Trophoblast cell (in vitro differentiated cells and primary cell): ENCODE results near the gene HDDC3.

Experiments used
- DNase-seq, 2 donors: peaks; one replicate each; pipeline ENCODE4 v3.0.0-alpha.2; 2016
- H2AFZ ChIP-seq: 2 replicates; pipeline ENCODE4 v1.6.1; 2013; ENCODE audit warnings: low read length, moderate library complexity, mild to moderate bottlenecking; ENCODE audit not compliant: insufficient read depth, poor library complexity
- H2AK5ac ChIP-seq: 2 replicates; pipeline ENCODE4 v1.6.1; 2013; ENCODE audit warnings: mild to moderate bottlenecking, low read length
- H2BK120ac ChIP-seq: 2 replicates; pipeline ENCODE4 v1.6.1; 2013; ENCODE audit warnings: low read length, mild to moderate bottlenecking, moderate library complexity; ENCODE audit not compliant: insufficient read depth, poor library complexity
- H2BK12ac ChIP-seq: 2 replicates; pipeline ENCODE4 v1.6.1; 2013; ENCODE audit warnings: mild to moderate bottlenecking, low read length, moderate library complexity
- H2BK5ac ChIP-seq: 2 replicates; pipeline ENCODE4 v1.6.1; 2013; ENCODE audit warnings: low read length, low read depth, moderate library complexity, mild to moderate bottlenecking; ENCODE audit not compliant: poor library complexity
- H3K14ac ChIP-seq: 2 replicates; pipeline ENCODE4 v1.6.1; 2013; ENCODE audit warnings: mild to moderate bottlenecking, low read length
- H3K18ac ChIP-seq: 2 replicates; pipeline ENCODE4 v1.6.1; 2013; ENCODE audit warnings: mild to moderate bottlenecking, low read length
- H3K23ac ChIP-seq: 2 replicates; pipeline ENCODE4 v1.6.1; 2013; ENCODE audit warnings: low read length
- H3K27ac ChIP-seq: 2 replicates; pipeline ENCODE4 v1.5.1; 2013; ENCODE audit warnings: low read depth, mild to moderate bottlenecking, inconsistent platforms, low read length, moderate library complexity
- H3K27me3 ChIP-seq: 2 replicates; pipeline ENCODE4 v1.6.1; 2013; ENCODE audit warnings: inconsistent platforms, mild to moderate bottlenecking, low read length, moderate library complexity; ENCODE audit not compliant: insufficient read depth
- H3K36me3 ChIP-seq, 2 experiments: 1 replicate in 1 of 2; 2 replicates in 1 of 2; pipeline ENCODE4 v1.6.1; 2013; ENCODE audit warnings: low read length in 2 of 2, mild to moderate bottlenecking in 2 of 2, moderate library complexity in 1 of 2; ENCODE audit not compliant: insufficient read depth in 2 of 2, control insufficient read depth in 1 of 2
- H3K4ac ChIP-seq: 2 replicates; pipeline ENCODE4 v1.6.1; 2013; ENCODE audit warnings: low read depth, mild to moderate bottlenecking, low read length, moderate library complexity
- H3K4me1 ChIP-seq, 2 experiments: 1 replicate in 1 of 2; 2 replicates in 1 of 2; pipeline ENCODE4 v1.6.1; 2013; ENCODE audit warnings: low read length in 2 of 2, mild to moderate bottlenecking in 2 of 2, moderate library complexity in 1 of 2; ENCODE audit not compliant: insufficient read depth in 2 of 2, control insufficient read depth in 1 of 2
- H3K4me2 ChIP-seq: 2 replicates; pipeline ENCODE4 v1.6.1; 2013; ENCODE audit warnings: inconsistent platforms, mild to moderate bottlenecking, low read length, moderate library complexity
- H3K4me3 ChIP-seq: 2 replicates; pipeline ENCODE4 v1.5.1; 2013; ENCODE audit warnings: mild to moderate bottlenecking, low read depth, low read length, inconsistent platforms
- H3K79me1 ChIP-seq: one replicate; pipeline ENCODE4 v1.6.1; 2013; ENCODE audit warnings: low read length
- H3K79me2 ChIP-seq: 2 replicates; pipeline ENCODE4 v1.6.1; 2013; ENCODE audit warnings: low read length, mild to moderate bottlenecking; ENCODE audit not compliant: control insufficient read depth, insufficient read depth, poor library complexity
- H3K9ac ChIP-seq: 2 replicates; pipeline ENCODE4 v1.6.1; 2013; ENCODE audit warnings: mild to moderate bottlenecking, low read length
- H3K9me3 ChIP-seq: 2 replicates; pipeline ENCODE4 v1.6.1; 2013; ENCODE audit warnings: low read depth, mild to moderate bottlenecking, control low read depth, inconsistent platforms, low read length; ENCODE audit not compliant: insufficient read depth
- H4K12ac ChIP-seq: 2 replicates; pipeline ENCODE4 v1.6.1; 2013; ENCODE audit warnings: low read depth, mild to moderate bottlenecking, low read length, moderate library complexity
- H4K8ac ChIP-seq: 2 replicates; pipeline ENCODE4 v1.6.1; 2013; ENCODE audit warnings: low read depth, mild to moderate bottlenecking, low read length, moderate library complexity
- H4K91ac ChIP-seq: one replicate; pipeline ENCODE4 v1.6.1; 2013; ENCODE audit warnings: low read depth, mild to moderate bottlenecking, low read length, moderate library complexity
- WGBS: extraction: QIAGEN DNeasy Blood & Tissue Kit; methylation state at CpG from one replicate; pipeline ENCODE4 v1.1.7; 2013; ENCODE audit warnings: missing lambda C conversion rate; ENCODE audit not compliant: insufficient read length, insufficient coverage; ENCODE audit errors: extremely low coverage; 5-methylcytosine and 5-hydroxymethylcytosine counted together

Gene HDDC3

GRCh38 chr15:90959894-90960293 is 27.5 kb upstream of the HDDC3 start:
- Histone ChIP-seq H3K18ac (no peak overlapping the region), H2BK5ac (no peak overlapping the region), H3K4me1 (peaks cover 8 to 9% of the 10 kb centered on the region in 2 experiments), H3K27me3 (no peaks in the 10 kb centered on the region), H3K4ac (no peak overlapping the region), H2BK12ac (no peak overlapping the region), H3K4me3 (no peak overlapping the region), H3K14ac (no peak overlapping the region), H3K27ac (no peak overlapping the region), H4K8ac (no peak overlapping the region), H3K9me3 (peaks cover 2% of the 10 kb centered on the region), H2BK120ac (no peak overlapping the region), H3K23ac (no peak overlapping the region), H2AFZ (no peak overlapping the region), H3K36me3 (peaks cover 9 to 20% of the 10 kb centered on the region in 2 experiments), H3K79me2 (peaks cover 4% of the 10 kb centered on the region), H3K9ac (no peak overlapping the region), H3K4me2 (no peak overlapping the region), H4K91ac (no peak overlapping the region), H2AK5ac (no peak overlapping the region), H3K79me1 (peaks cover 5% of the 10 kb centered on the region), H4K12ac (no peak overlapping the region)
- no peak for DNase-seq
- no CpG with 5 or more reads among the region's 5 CpGs for WGBS

GRCh38 chr15:90959028-90959595 is 26.8 kb upstream of the HDDC3 start:
- no peak overlapping the region for H4K12ac ChIP-seq
- H3K14ac ChIP-seq = no peak overlapping the region
- no peak overlapping the region for H4K8ac ChIP-seq
- H3K4me3 ChIP-seq = no peak overlapping the region
- H3K36me3 ChIP-seq = peaks cover 8 to 21% of the 10 kb centered on the region in 2 experiments
- H2BK12ac ChIP-seq = no peak overlapping the region
- H3K9ac ChIP-seq = no peak overlapping the region
- H3K4me1 ChIP-seq = peaks cover 8 to 9% of the 10 kb centered on the region in 2 experiments
- no peak overlapping the region for H3K4me2 ChIP-seq
- H2BK5ac ChIP-seq = no peak overlapping the region
- DNase-seq = no peak
- no peaks in the 10 kb centered on the region for H3K27me3 ChIP-seq
- WGBS = no CpG with 5 or more reads among the region's 8 CpGs
- H3K18ac ChIP-seq = no peak overlapping the region
- no peak overlapping the region for H3K27ac ChIP-seq
- no peak overlapping the region for H3K23ac ChIP-seq
- H2AFZ ChIP-seq = no peak overlapping the region
- peaks cover 5% of the 10 kb centered on the region for H3K79me2 ChIP-seq
- H3K79me1 ChIP-seq = peaks cover 7% of the 10 kb centered on the region
- peaks cover 2% of the 10 kb centered on the region for H3K9me3 ChIP-seq
- H3K4ac ChIP-seq = no peak overlapping the region
- H2AK5ac ChIP-seq = no peak overlapping the region
- H4K91ac ChIP-seq = no peak overlapping the region
- H2BK120ac ChIP-seq = no peak overlapping the region

- peaks cover 5% of the 10 kb centered on the region for H3K79me2 ChIP-seq
- no peak overlapping the region for H3K23ac ChIP-seq
- H4K91ac ChIP-seq = no peak overlapping the region
- no peak overlapping the region for H3K4me2 ChIP-seq
- WGBS = no CpG with 5 or more reads among the region's 6 CpGs
- no peak overlapping the region for H3K14ac ChIP-seq
- no peak overlapping the region for H3K27ac ChIP-seq
- H2BK12ac ChIP-seq = no peak overlapping the region
- no peak overlapping the region for H2AK5ac ChIP-seq
- peak overlapping the region; percentile 15 for H3K18ac ChIP-seq
- no peak overlapping the region for H4K12ac ChIP-seq
- no peak overlapping the region for H3K4ac ChIP-seq
- no peak overlapping the region for H3K9ac ChIP-seq
- H3K9me3 ChIP-seq = peaks cover 2% of the 10 kb centered on the region
- H4K8ac ChIP-seq = no peak overlapping the region
- H3K4me3 ChIP-seq = no peak overlapping the region
- peaks cover 8 to 9% of the 10 kb centered on the region in 2 experiments for H3K4me1 ChIP-seq
- peaks cover 21 to 32% of the 10 kb centered on the region in 2 experiments for H3K36me3 ChIP-seq
- no peaks in the 10 kb centered on the region for H3K27me3 ChIP-seq
- no peak overlapping the region for H2BK120ac ChIP-seq
- DNase-seq = no peak
- H3K79me1 ChIP-seq = peaks cover 7% of the 10 kb centered on the region
- no peak overlapping the region for H2AFZ ChIP-seq
- H2BK5ac ChIP-seq = no peak overlapping the region
These were observed 25.4 kb upstream of the HDDC3 start for GRCh38 chr15:90957791-90958190.

GRCh38 chr15:90957031-90957790 is 24.9 kb upstream of the HDDC3 start:
- Histone ChIP-seq H3K4me3 (peak overlapping the region; percentile 73), H4K12ac (peak overlapping the region; percentile 43), H3K36me3 (peaks cover 24 to 37% of the 10 kb centered on the region in 2 experiments), H3K4me2 (peak overlapping the region; percentile 91), H3K9me3 (peaks cover 2% of the 10 kb centered on the region), H4K91ac (no peak overlapping the region), H3K4me1 (peaks cover 8 to 9% of the 10 kb centered on the region in 2 experiments), H3K9ac (peak overlapping the region; percentile 46), H3K79me2 (peaks cover 5% of the 10 kb centered on the region), H3K27me3 (no peaks in the 10 kb centered on the region), H2AK5ac (no peak overlapping the region), H4K8ac (peak overlapping the region; percentile 55), H2BK120ac (no peak overlapping the region), H3K79me1 (peaks cover 7% of the 10 kb centered on the region), H3K23ac (no peak overlapping the region), H3K4ac (no peak overlapping the region), H3K27ac (no peak overlapping the region), H2BK12ac (no peak overlapping the region), H2BK5ac (no peak overlapping the region), H3K14ac (peak overlapping the region; percentile 41), H2AFZ (peak overlapping the region; percentile 50), H3K18ac (peak overlapping the region; percentile 15)
- DNase-seq = peak in 1 of 2 donors; percentile 58
- WGBS = no CpG with 5 or more reads among the region's 63 CpGs
